ENCODE results near the gene BCL10. TPM values are rescaled to one million over a fixed set of nuclear protein-coding genes. Genes with fewer than 3 reads are reported as not detected.

BCL10 gene
- total RNA-seq, 1 experiment from 2014 or later, result 29.9 TPM

GRCh38 chr1:85245891-85246290, 30.5 kb downstream of the BCL10 start:
- Histone ChIP-seq H4K20me1 (ENCODE audit: low read length) (no peaks in the 10 kb centered on the region), H3K4me1 (ENCODE audit: insufficient read depth, low read length) (peaks cover 17% of the 10 kb centered on the region), H3K4me2 (ENCODE audit: low read length) (no peak overlapping the region), H2AFZ (ENCODE audit: low read length) (no peak overlapping the region), H3K36me3 (ENCODE audit: low read depth, low read length) (peaks cover 11% of the 10 kb centered on the region), H3K27me3 (ENCODE audit: low read length) (no peaks in the 10 kb centered on the region), H3K9ac (ENCODE audit: low read length) (no peak overlapping the region), H3K4me3 (ENCODE audit: low read length) (no peak overlapping the region), H3F3A (ENCODE audit: low read length, unreplicated experiment) (no peaks in the 10 kb centered on the region), H3K79me2 (ENCODE audit: low read length) (no peaks in the 10 kb centered on the region), H3K9me3 (ENCODE audit: low read length) (no peaks in the 10 kb centered on the region), H3K27ac (ENCODE audit: low read length) (no peak overlapping the region), H3K9me2 (replicated peaks; ENCODE audit: low read length) (no peaks in the 10 kb centered on the region)
- ATAC-seq (no peak), DNase-seq (no peak)
- ChIA-PET POLR2A (ENCODE audit: unreplicated experiment) (no interaction called here), CTCF (no interaction called here)
- BruUV-seq (replicated peaks), result no TSS peak
- TF ChIP-seq, protein P1, sequence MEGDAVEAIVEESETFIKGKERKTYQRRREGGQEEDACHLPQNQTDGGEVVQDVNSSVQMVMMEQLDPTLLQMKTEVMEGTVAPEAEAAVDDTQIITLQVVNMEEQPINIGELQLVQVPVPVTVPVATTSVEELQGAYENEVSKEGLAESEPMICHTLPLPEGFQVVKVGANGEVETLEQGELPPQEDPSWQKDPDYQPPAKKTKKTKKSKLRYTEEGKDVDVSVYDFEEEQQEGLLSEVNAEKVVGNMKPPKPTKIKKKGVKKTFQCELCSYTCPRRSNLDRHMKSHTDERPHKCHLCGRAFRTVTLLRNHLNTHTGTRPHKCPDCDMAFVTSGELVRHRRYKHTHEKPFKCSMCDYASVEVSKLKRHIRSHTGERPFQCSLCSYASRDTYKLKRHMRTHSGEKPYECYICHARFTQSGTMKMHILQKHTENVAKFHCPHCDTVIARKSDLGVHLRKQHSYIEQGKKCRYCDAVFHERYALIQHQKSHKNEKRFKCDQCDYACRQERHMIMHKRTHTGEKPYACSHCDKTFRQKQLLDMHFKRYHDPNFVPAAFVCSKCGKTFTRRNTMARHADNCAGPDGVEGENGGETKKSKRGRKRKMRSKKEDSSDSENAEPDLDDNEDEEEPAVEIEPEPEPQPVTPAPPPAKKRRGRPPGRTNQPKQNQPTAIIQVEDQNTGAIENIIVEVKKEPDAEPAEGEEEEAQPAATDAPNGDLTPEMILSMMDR (conservative IDR thresholded peaks at IDR 0.05; ENCODE audit: low read depth, low read length), result no peak
- TF ChIP-seq EZH2phosphoT487 (IDR thresholded peaks at IDR 0.05; ENCODE audit: borderline replicate concordance, low read length) (no peak), EZH2 (IDR thresholded peaks at IDR 0.05; ENCODE audit: low read length, unreplicated experiment) (no peak)
- intact Hi-C loops (cut with micrococcal nuclease), result no loop called here

DNA sequence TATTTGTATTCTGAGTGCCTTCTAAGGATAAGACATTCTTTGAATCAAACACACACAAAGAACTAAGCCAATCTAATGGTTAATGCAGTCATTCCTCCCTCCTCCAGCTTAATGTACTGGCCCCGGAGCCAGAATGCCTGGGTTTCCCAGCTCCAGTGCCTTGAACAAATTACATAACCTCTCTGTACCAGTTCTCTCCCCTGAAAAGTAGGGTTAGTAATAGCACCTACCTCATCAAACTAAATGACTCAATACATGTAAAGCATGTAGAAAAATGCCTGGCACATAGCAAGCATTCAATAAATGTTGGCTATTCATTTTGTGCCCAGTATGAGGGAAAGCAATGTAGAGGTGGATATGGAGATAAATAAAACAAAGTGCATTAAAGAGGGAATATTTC, 31.0 kb downstream of the BCL10 start:
- peaks cover 7% of the 10 kb centered on the region; the same call in 1 of the 2 replicates for H3K36me3 ChIP-seq (ENCODE audit: low read depth, low read length)
- intact Hi-C loops (cut with micrococcal nuclease), result no loop called here
- ATAC-seq (no peak), DNase-seq (no peak)
- H3F3A ChIP-seq (ENCODE audit: low read length, unreplicated experiment), result no peaks in the 10 kb centered on the region
- no peaks in the 10 kb centered on the region for H4K20me1 ChIP-seq (ENCODE audit: low read length)
- H3K4me1 ChIP-seq (ENCODE audit: insufficient read depth, low read length), result peaks cover 21% of the 10 kb centered on the region
- ChIA-PET POLR2A (ENCODE audit: unreplicated experiment) (no interaction called here), CTCF (no interaction called here)
- no peaks in the 10 kb centered on the region for H3K79me2 ChIP-seq (ENCODE audit: low read length)
- no peak for TF ChIP-seq EZH2phosphoT487 (IDR thresholded peaks at IDR 0.05; ENCODE audit: borderline replicate concordance, low read length)
- no peak for TF ChIP-seq EZH2 (IDR thresholded peaks at IDR 0.05; ENCODE audit: low read length, unreplicated experiment)
- TF ChIP-seq, protein P1 (conservative IDR thresholded peaks at IDR 0.05; ENCODE audit: low read depth, low read length), result no peak
- no TSS peak for BruUV-seq (replicated peaks)
- H3K27ac ChIP-seq (ENCODE audit: low read length), result no peak overlapping the region
- no peaks in the 10 kb centered on the region for H3K9me2 ChIP-seq (replicated peaks; ENCODE audit: low read length)
- H3K27me3 ChIP-seq (ENCODE audit: low read length), result no peaks in the 10 kb centered on the region
- no peak overlapping the region for H3K9ac ChIP-seq (ENCODE audit: low read length)
- H3K4me2 ChIP-seq (ENCODE audit: low read length), result peak overlapping the region; percentile 56; the same call in 1 of the 2 replicates
- no peak overlapping the region for H2AFZ ChIP-seq (ENCODE audit: low read length)
- no peaks in the 10 kb centered on the region for H3K9me3 ChIP-seq (ENCODE audit: low read length)
- H3K4me3 ChIP-seq (ENCODE audit: low read length), result no peak overlapping the region

DNA sequence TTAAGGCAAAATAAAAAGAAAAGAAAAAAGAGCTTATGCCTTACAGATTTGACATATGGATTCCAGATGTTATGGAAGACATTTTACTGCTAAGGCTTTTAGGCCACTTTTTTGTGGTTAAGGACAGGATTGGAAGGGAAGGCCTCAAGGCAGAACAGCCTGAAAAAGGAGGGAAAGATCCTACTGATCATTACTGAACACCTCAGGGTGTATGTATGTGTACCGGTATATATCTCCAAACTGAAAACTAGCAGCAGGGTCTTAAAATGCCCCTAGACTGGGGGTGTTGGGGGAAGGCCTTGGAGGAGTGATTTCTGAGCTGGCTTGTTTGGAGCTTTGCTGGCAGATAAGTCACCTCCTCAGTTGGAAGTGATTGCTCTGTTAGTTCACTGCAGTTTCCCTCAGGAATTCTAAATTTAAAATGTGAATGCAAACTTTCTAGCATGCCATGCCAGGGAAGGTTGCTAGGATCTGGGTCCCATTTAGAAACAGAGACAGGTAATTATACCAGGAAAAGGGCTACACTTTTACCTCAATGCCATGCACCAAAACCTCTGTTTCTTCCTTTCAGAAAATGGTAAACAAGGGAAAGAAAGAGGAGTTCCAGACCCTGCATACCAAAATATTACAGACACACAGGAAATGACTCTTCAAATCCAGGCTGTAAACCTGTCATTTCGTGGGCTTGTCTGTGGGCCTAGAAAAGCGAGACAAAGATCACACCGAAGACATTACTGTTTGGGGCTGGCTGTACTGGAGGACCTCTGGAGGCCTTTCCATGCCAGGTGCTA, 32.0 kb downstream of the BCL10 start:
- intact Hi-C loops (cut with micrococcal nuclease), result loop anchor here (5.0 kb wide), 1 partner anchor 42 kb away; the partner anchor contains the start of gene SYDE2
- peak; percentile 67 for ATAC-seq
- POLR2A ChIA-PET (ENCODE audit: unreplicated experiment), result interaction anchor here (0.6 kb wide), 2 partner anchors 128 to 138 kb away, joined by 3 to 4 read pairs; no protein-coding TSS in a partner anchor
- no TSS peak for BruUV-seq (replicated peaks)
- Histone ChIP-seq H3K4me3 (ENCODE audit: low read length) (no peak overlapping the region), H3K4me2 (ENCODE audit: low read length) (peak overlapping the region; percentile 56), H3K4me1 (ENCODE audit: insufficient read depth, low read length) (peaks cover 22% of the 10 kb centered on the region), H3K79me2 (ENCODE audit: low read length) (no peaks in the 10 kb centered on the region), H3K27me3 (ENCODE audit: low read length) (no peaks in the 10 kb centered on the region), H3K36me3 (ENCODE audit: low read depth, low read length) (no peaks in the 10 kb centered on the region), H3K9ac (ENCODE audit: low read length) (no peak overlapping the region), H3K27ac (ENCODE audit: low read length) (peak overlapping the region; percentile 1; the same call in 1 of the 2 replicates), H3F3A (ENCODE audit: low read length, unreplicated experiment) (no peaks in the 10 kb centered on the region), H3K9me2 (replicated peaks; ENCODE audit: low read length) (no peaks in the 10 kb centered on the region), H3K9me3 (ENCODE audit: low read length) (no peaks in the 10 kb centered on the region), H4K20me1 (ENCODE audit: low read length) (no peaks in the 10 kb centered on the region), H2AFZ (ENCODE audit: low read length) (peak overlapping the region; percentile 63)
- TF ChIP-seq EZH2phosphoT487 (IDR thresholded peaks at IDR 0.05; ENCODE audit: borderline replicate concordance, low read length), result no peak
- TF ChIP-seq EZH2 (IDR thresholded peaks at IDR 0.05; ENCODE audit: low read length, unreplicated experiment), result no peak
- TF ChIP-seq, protein P1 (conservative IDR thresholded peaks at IDR 0.05; ENCODE audit: low read depth, low read length), result no peak
- CTCF ChIA-PET, result interaction anchor here (0.5 to 1.6 kb wide), 3 partner anchors 10 to 640 kb away, joined by 4 to 5 read pairs (median 4); no protein-coding TSS in a partner anchor
- peak; percentile 55 for DNase-seq
